Muscle layer of colon (tissue), 2 donors: ENCODE measurements around the gene NXPE3.
"Not testable (repeated sequence)": the region's sequence is repeated elsewhere in the genome, so short reads cannot be mapped to it uniquely, and the experiment has no call there.

ENCODE experiments used
- H3K27ac ChIP-seq: one replicate; pipeline ENCODE4 v1.7.0; 2013; ENCODE audit warnings: low read depth, mild to moderate bottlenecking, low read length, moderate library complexity
- H3K27me3 ChIP-seq, 2 donors: one replicate each; pipeline ENCODE4 v1.7.0; 2013; ENCODE audit warnings: low read length in 2 of 2, mild to moderate bottlenecking in 2 of 2; ENCODE audit not compliant: insufficient read depth in 2 of 2, control insufficient read depth in 1 of 2
- H3K36me3 ChIP-seq: one replicate; pipeline ENCODE4 v1.7.0; 2013; ENCODE audit warnings: mild to moderate bottlenecking, low read length; ENCODE audit not compliant: insufficient read depth
- H3K4me1 ChIP-seq: one replicate; pipeline ENCODE4 v1.7.0; 2013; ENCODE audit warnings: mild to moderate bottlenecking, low read length; ENCODE audit not compliant: insufficient read depth
- H3K4me3 ChIP-seq, 2 donors: one replicate each; pipeline ENCODE4 v1.7.0; 2013; ENCODE audit warnings: low read length in 2 of 2, low read depth in 1 of 2, mild to moderate bottlenecking in 1 of 2, moderate library complexity in 1 of 2
- H3K9ac ChIP-seq: one replicate; pipeline ENCODE4 v1.7.0; 2013; ENCODE audit warnings: low read length
- H3K9me3 ChIP-seq: one replicate; pipeline ENCODE4 v1.7.0; 2013; ENCODE audit warnings: mild to moderate bottlenecking, low read length
- donor health status: abdominal sarcoma.
- donor health status: Adenocarcinoma of cecum.

Gene NXPE3

DNA sequence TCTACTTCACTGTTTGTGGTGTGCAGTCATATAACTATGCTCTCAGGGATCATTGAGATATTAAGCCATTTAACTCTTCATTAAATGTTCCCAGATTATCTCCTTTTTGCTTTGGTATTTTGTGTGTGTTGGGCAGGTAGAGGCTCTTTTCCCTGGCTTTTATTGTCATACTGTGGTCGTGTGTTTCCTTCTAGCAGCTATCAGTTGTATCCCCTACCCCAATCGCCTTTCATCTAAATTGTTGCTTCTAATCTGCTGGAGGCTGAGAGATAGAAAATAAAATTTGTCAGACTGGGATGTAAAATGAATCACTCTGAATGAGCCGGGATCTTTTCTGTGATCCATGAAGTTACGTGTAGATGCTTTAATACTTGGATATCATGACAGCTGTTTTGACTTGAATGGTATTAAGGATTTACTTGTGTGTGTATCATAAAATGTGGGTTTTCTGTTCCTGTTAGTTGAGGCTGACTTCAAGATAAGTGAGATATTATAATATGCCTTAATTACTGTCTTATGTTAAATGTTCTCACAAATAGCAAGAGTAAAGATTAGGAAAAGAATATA, 79.5 kb downstream of the NXPE3 start:
- no peak overlapping the region for H3K4me3 ChIP-seq
- H3K36me3 ChIP-seq: peaks cover 72% of the 10 kb centered on the region
- H3K9me3 ChIP-seq: no peaks in the 10 kb centered on the region
- H3K27me3 ChIP-seq: no peaks in the 10 kb centered on the region
- no peak overlapping the region for H3K9ac ChIP-seq
- no peaks in the 10 kb centered on the region for H3K4me1 ChIP-seq
- no peak overlapping the region for H3K27ac ChIP-seq

DNA sequence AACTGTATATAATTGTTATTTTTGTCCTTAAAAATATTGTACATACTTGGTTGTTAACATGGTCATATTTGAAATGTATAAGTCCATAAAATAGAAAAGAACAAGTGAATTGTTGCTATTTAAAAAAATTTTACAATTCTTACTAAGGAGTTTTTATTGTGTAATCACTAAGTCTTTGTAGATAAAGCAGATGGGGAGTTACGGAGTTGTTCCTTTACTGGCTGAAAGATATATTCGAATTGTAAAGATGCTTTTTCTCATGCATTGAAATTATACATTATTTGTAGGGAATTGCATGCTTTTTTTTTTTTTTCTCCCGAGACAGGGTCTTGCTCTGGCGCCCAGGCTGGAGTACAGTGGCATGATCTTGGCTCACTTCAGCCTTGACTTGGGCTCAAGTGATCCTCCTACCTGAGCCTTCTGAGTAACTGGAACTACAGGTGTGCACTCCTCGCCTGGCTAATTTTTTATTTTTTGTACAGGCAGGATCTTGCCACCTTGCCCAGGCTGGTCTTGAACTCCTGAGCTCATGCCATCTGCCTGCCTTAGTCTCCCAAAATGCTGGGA, 81.0 kb downstream of the NXPE3 start:
- Histone ChIP-seq H3K27me3 (no peaks in the 10 kb centered on the region), H3K9me3 (no peaks in the 10 kb centered on the region), H3K9ac (no peak overlapping the region), H3K36me3 (peaks cover 58% of the 10 kb centered on the region), H3K4me1 (no peaks in the 10 kb centered on the region), H3K27ac (no peak overlapping the region), H3K4me3 (no peak overlapping the region)

DNA sequence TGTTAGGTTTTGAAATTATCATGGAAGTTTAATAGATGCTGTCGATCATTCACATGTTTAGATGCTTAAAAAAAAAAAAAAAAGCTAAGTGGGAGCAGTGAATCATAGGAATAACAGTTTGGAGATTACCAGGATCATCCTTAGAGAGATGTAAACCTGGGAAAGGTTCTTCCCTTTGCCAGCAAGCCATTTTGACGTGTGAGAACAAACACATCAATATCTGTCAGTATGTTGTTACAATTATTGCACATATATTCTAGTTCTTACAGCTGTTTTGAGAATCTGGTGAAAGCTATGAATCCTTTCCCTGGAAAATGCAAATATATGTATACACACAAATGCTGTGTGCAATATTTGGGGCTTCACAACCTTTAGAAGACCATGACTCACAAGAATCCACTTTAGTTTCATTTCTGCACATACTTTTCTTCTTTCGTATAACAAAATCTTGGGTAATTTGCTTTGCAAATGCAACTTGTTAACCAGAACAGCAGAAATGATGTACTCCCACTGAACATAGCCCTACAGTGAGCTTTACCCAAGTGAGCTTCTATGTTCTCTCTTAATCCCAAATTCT, 82.3 kb downstream of the NXPE3 start:
- Histone ChIP-seq H3K9ac (no peak overlapping the region), H3K27ac (no peak overlapping the region), H3K4me1 (no peaks in the 10 kb centered on the region), H3K9me3 (no peaks in the 10 kb centered on the region), H3K4me3 (no peak overlapping the region), H3K27me3 (no peaks in the 10 kb centered on the region), H3K36me3 (peaks cover 45% of the 10 kb centered on the region)

DNA sequence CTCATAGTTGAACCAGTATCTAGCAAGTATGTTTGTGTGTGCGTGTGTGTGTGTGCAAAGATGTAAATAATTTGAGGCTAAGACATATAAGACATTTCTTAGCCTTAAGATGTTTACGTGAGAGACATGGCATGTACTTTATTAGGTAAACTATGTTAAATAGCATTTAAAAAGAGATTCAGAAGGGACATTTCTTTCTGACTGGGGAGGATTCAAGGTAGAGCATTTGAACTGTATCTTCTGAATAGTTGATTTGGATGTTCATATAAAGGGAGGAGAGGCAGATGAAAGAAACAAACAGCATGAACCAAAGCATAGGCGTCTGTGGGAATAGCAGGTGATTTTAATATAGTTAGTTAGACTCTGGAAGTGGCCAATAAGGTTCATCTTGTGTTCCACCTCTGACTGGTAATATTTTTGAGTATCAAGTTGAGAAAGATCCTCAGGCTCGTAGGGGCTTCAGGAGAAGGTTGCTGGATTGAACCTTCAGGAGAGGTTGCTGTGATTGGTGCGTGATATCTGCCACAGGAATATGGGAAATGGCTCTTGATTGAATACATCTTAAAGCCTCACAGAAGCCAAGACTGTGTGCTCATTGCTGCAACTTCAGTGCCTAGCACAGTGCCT, 82.9 kb downstream of the NXPE3 start:
- Histone ChIP-seq H3K27me3 (no peaks in the 10 kb centered on the region), H3K4me3 (no peak overlapping the region), H3K4me1 (no peaks in the 10 kb centered on the region), H3K9ac (no peak overlapping the region), H3K9me3 (no peaks in the 10 kb centered on the region), H3K36me3 (peaks cover 39% of the 10 kb centered on the region), H3K27ac (no peak overlapping the region)

DNA sequence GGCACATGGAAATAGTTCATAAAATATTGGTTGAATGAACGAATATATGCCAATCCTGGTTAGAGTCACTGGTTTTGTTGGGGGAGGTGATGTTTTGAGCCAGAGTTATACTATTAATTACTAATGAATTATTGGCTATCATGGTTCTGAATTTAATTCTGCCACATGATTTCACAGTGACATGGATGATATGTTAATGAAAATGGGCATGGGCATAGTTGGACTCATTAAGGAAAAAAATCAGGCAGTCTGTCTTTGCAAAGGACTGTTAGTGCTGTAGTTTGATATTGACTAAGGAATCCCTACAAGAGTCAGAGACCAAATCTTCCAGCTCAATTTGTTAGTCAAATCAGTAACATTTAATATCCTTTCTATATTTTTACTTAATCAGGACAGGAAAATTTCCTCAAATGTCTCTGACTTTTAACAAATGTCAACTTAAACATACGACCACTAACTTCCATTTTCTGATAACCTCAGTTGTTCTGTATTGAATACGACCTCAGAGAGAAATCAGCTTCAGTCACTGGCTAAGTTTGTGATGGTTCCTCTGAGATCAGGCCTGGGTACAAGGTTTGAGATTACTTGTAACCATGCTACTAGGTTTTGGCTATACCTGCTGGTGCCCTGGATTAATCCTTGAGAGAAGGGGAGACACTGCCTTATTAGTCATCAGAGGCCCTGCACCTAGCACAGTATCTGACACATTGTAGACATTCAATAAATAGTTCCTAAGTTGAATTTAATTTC, 83.6 kb downstream of the NXPE3 start:
- Histone ChIP-seq H3K27ac (no peak overlapping the region), H3K36me3 (peaks cover 32% of the 10 kb centered on the region), H3K9me3 (no peaks in the 10 kb centered on the region), H3K27me3 (no peaks in the 10 kb centered on the region), H3K4me3 (no peak overlapping the region), H3K4me1 (no peaks in the 10 kb centered on the region), H3K9ac (no peak overlapping the region)

DNA sequence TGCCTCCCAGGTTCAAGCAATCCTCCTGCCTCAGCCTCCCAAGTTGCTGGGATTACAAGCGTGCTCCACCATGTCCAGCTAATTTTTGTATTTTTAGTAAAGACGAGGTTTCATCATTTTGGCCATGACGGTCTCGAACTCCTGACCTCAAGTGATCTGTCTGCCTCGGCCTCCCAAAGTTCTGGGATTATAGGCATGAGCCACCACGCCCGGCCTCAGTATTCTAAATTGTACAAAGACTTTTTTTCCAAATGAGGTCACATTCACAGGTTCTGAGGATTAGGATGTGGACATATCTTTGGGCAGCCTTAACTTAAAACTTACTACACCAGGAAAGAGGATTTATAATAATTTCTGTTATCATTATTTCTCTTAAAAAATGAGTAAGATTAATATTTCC, 85.9 kb downstream of the NXPE3 start:
- H3K4me3 ChIP-seq, H3K27ac ChIP-seq, H3K27me3 ChIP-seq, H3K4me1 ChIP-seq, H3K9ac ChIP-seq, H3K9me3 ChIP-seq: not testable (repeated sequence)
- H3K36me3 ChIP-seq: peaks cover 13% of the 10 kb centered on the region

DNA sequence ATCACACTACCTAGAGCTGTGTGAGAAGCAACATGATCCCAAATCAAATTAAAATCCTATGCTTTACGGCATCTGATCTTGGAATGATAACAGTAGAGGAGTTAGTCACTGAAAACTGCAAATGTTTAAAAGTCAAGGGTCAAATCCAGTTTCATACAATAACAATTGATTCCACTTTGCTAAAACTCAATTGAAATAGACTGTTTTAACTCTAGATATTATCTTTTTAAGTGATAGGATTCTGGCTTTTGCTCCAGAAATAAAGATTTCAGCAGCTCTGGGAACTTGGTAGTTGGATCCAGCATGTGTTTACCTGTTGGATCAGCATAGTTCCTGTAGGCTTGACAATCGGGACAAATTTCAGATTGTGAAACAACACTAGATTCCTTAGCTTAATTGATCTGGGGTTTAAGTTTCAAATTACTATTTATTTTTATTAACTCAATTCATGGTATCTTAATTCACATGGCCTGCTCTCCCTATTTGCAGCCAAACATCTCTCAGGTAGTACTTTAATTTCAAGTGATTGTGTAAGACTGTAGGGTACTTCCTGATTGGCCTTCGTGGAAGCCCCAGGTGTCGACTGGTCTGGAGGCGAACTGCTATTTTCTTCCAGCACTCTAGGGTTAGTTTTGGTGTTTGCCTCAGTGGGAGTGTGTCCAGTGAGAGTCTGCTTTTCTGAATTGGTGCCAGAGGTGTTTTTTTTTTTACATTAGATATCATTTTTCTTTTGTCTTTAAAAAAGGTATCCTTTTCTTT, 86.9 kb downstream of the NXPE3 start:
- Histone ChIP-seq H3K36me3 (peaks cover 5% of the 10 kb centered on the region), H3K4me3 (no peak overlapping the region), H3K9ac (no peak overlapping the region), H3K4me1 (no peaks in the 10 kb centered on the region), H3K27me3 (no peaks in the 10 kb centered on the region), H3K9me3 (no peaks in the 10 kb centered on the region), H3K27ac (no peak overlapping the region)

DNA sequence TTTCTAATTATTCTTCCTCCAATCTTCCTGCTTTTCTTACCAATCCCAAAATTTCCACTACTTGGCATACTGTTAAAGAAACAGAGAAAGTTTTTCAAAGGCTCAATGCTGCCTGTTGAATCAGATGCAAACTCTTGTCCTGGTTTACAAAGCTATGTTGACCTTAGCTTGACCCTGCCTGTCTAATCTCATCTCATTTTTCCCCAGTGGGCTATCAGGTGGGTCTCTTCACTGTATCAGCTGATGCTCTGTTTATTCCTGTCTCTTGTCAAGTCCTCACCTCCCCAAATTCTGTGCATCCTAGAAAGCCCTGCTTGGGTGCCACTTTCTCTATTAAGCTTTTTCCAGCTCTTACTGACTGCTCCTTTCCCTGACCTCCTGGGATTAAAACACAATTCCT, 88.5 kb downstream of the NXPE3 start:
- H3K4me1 ChIP-seq: no peaks in the 10 kb centered on the region
- H3K27ac ChIP-seq: no peak overlapping the region
- no peak overlapping the region for H3K4me3 ChIP-seq
- no peaks in the 10 kb centered on the region for H3K36me3 ChIP-seq
- no peak overlapping the region for H3K9ac ChIP-seq
- H3K27me3 ChIP-seq: no peaks in the 10 kb centered on the region
- no peaks in the 10 kb centered on the region for H3K9me3 ChIP-seq

DNA sequence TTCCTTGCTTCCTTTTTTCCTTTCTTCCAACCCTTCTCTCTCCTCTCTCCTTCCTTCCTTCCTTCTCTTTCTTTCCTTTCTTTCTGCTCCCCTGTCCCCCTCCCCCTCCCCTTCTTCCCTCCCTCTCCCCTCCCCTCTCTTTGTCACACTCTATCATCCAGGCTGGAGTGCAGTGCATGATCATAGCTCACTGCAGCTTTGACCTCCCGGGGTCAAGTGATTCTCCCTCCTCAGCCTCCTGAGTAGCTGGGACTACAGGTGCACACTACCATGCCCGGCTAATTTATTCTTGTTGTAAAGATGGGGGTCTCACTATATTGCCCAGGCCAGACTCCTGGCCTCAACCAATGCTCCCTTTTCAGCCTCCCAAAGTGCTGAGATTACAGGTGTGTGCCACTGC, 89.0 kb downstream of the NXPE3 start:
- Histone ChIP-seq H3K27ac (no peak overlapping the region), H3K4me3 (no peak overlapping the region), H3K27me3 (no peaks in the 10 kb centered on the region), H3K9ac (no peak overlapping the region), H3K9me3 (no peaks in the 10 kb centered on the region), H3K4me1 (no peaks in the 10 kb centered on the region), H3K36me3 (no peaks in the 10 kb centered on the region)

DNA sequence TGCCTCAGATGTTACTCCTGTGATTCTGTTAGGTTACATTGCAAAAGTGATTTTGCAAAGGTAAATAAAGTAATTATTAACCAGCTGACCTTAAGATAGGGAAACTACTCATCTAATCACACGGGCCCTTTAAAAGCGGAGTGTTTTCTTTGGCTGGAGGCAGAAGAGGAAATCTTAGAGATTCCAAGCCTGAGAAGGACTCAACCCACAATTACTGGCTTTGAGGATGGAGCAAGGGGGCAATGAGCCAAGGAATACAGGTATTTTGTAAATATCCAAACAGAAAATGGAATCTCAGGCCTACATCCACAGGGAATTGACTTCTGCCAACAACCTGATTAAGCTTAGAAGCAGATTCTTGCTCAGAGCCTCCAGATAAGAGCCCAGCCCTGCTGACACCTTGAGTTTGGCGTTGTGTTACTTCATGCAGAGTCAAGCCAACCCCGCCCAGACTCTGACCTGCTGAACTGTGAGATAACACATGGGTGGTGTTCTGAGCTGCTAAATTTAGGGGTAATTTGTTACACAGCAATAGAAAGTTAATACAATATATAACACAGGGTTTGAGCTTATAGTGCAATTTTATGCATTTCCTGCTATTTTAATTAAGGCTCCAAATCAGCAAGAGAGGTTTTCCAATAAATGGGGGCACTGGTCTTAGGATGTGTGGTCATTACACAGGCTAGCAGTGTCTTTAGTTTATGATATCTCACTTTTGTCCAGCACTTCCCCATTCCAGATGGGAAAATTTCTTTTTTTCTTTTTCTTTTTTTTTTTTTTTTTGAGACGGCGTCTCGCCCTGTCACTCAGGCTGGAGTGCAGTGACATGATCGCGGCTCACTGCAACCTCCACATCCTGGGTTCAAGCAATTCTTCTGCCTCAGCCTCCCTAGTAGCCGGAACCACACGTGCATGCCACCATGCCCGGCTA, 89.8 kb downstream of the NXPE3 start:
- Histone ChIP-seq H3K27ac (no peak overlapping the region), H3K36me3 (no peaks in the 10 kb centered on the region), H3K9me3 (no peaks in the 10 kb centered on the region), H3K4me3 (no peak overlapping the region), H3K27me3 (no peaks in the 10 kb centered on the region), H3K4me1 (no peaks in the 10 kb centered on the region), H3K9ac (no peak overlapping the region)
